Measurements from ENCODE around the gene P2RY6.

The P2RY6 gene

DNA sequence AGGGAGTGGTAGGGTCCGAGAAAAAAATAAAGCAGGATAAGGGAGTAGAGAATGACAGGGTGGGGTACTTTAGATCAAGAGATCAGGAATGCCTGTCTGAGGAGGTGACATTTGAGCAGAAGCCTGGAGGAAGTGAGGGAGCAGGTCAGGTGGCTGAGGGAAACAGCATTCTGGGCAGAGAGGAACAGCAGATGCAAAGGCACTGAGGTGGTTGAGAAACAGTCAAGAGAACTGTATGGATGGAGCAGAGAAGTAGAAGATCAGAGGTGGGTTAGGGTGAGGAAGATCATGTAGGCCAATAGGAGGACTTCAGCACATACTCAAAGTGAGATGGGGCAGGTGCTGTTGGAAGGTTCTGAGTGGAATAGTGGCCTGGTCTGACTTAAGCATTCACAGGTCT lies 44.3 kb downstream of the P2RY6 start:
- no peak for DNase-seq (ENCODE audit: low read depth in 3 of 3)

- DNase-seq (ENCODE audit: low read depth in 3 of 3) = no peak
Observed at GRCh38 chr11:73317373-73317772, 45.2 kb downstream of the P2RY6 start.

DNA sequence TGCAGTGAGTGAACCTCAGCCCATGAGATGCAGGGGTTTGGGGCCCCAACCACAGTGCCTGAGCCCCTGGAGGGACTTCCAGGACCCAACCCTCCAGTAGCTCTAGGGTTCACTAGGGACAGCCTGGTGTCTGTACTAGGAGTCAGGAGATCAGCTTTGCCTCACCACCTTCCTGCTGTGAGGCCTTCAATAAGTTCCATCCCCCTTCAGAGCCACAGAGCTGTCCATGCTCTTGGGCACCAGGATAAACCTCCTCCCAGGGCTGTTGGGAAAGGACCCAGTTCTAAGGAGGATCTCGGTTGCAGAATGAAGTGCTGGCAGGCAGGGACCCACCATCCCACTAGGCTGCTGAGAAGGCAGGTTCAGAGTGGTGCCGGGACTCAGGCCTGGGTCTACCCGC lies 45.7 kb downstream of the P2RY6 start:
- DNase-seq (ENCODE audit: low read depth in 3 of 3) = no peak

GRCh38 chr11:73318501-73319011 lies 46.4 kb downstream of the P2RY6 start:
- DNase-seq (ENCODE audit: low read depth in 3 of 3) = no peak

- DNase-seq (ENCODE audit: low read depth in 3 of 3) = no peak
Observed at GRCh38 chr11:73320763-73321603, 48.8 kb downstream of the P2RY6 start.

- no peak for DNase-seq (ENCODE audit: low read depth in 3 of 3)
Observed at GRCh38 chr11:73321604-73322381, 49.7 kb downstream of the P2RY6 start.

DNA sequence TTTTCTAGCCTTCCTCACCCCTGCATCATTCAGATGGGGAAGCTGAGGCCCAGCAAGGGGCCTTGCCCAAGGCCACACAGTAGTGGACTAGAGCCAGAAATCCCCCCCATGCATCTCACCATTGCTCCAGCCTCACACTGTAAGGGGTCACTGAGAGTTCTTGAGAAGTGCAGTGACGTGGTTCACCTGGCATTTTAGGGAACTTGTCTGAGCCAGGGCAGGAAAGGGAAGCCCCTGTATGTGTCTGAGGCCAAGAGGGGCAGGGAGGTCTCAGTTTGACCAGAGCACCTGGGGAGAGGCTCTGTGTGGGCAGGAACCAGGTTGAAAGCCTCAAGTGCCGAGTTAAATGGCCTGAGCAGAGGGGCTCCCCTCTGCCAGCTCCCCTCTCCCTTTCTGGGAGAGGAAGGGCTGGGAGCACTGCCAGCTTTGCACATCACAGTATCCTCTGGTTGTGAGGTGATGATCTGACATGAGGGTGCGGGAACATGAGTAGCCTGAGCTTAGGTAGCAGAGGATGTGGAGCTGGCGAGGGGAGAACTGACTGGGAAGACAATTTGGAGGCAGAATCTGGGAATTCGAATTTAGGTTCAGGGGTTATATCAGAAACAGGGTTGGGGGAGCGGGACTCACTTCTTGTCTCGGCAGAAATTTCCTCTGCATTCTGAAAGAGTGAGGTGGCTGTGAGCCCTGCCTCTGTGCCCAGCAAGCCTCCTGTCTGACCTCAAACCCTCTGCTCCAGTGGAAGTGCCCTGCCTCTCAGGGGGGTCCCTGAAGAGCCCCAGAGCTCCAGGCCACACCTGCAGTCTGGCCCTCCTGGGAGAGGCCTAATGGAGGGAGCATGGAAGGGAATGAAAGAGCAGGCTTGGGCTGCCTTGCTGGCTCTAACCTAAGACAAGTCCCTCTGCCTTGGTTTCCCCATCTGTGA lies 50.5 kb downstream of the P2RY6 start:
- no peak for DNase-seq (ENCODE audit: low read depth in 3 of 3)

DNA sequence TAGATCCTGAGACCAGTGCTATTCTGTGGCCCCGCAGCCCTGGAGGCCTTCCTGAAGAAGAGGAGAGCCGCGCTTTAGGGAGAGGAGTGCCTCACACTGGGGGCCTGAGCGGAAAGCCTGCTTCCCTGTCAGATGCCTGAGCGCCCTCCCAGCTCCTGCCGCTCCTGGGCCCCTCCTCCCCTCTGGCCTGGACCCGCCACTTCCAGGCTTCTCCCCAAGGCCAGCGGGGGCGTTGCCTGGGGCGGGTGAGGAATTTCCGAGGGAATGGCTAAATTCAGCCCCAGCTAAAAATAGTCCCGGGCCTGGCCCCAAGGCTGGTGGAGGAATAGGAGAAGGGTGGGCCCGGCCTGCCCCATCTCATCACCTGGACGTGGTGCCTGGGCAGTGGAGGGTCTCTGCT lies 51.3 kb downstream of the P2RY6 start:
- no peak for DNase-seq (ENCODE audit: low read depth in 3 of 3)

DNA sequence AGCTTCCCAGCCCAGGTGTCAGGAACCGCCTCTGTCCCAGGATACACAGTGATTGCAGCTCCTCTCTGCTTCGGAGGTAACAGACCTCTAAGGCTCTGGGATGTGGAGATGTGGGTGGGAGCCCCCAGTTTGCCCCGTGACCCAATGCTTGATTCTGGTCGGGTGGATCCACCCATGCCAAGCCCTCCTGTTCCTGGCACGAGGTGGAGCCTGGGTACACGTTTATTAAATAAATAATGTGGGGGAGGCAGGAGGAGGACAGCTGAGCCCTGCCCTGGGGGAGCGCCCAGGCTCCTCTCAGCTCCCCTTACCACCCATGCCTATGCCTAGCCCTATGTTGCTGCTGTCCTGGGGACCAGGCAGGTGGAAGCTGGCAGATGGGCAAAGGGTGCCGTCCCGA lies 52.0 kb downstream of the P2RY6 start:
- no peak for DNase-seq (ENCODE audit: low read depth in 3 of 3)

- no peak for DNase-seq (ENCODE audit: low read depth in 3 of 3)
Observed at GRCh38 chr11:73324665-73325035, 52.5 kb downstream of the P2RY6 start.

DNA sequence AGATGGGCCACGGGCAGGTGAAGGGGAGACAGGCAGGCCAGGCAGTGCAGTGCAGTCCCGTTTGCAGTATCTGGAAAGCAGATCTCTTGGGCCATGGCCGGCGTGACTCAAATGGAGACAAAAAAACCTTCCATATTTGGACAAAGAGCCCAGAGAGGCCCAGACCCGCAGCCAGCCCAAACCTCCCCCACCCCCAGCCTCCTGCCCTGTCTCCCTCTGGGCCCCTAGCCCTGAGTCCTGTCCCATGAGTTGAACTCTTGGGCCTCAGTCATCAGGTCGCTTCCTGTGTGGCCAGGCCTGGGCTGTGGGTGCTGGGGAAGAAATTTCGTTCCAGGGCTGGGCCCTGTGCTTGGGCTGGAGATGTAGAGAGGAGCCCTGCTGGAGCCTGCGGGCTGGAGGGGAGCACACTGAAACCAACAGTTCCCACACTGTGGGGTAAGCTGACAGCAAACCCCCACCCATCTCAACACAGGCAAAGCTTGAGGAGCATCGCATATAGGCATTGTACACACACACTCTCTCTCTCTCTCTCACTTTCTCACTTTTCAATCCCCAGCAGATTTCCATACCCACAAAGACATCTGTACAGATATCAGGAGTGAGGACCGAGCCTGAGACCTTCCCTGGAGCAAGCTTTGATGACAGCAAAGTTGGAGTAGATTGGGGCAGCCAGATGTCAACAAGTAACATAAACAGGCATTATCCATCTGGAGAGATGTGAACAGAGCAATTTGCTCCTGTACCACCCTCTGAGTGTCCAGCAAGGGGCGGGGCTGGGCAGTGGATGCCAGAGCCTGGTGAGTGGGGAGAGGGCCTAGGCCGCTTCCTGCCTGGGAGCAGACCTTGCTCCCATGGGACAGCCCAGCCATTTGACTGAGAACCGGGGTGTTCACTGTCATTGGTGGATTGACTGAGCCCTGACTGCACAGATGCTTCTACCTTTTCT lies 53.2 kb downstream of the P2RY6 start:
- no peak for DNase-seq (ENCODE audit: low read depth in 3 of 3)

- DNase-seq (ENCODE audit: low read depth in 3 of 3) = no peak
Observed at GRCh38 chr11:73326929-73327811, 55.0 kb downstream of the P2RY6 start.

DNA sequence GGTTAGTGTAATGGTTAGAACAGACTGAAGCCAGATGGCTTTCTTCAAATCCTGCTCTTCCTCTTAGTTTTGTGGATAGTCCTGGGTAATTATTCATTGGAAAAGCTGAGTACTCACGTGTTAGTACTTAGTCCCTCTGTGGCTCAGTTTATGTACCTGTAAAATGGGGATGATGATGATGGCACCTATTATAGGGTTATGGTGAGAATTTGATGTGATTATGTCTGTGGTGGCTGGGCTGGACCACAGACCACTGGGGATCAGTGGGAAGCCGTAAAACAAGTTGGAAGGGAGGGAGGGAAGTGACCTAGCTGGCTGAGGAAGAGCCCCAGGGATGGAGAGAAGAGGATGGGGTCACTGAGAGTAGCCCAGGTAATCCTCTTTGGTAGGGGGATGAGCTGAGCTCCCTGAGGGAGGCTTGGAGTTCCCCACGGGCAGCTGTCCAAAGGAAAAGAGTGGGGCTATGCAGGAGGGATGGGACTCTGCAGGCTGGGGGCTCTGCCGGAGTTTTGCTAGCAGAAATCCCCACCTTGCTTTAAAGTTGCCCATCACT lies 55.8 kb downstream of the P2RY6 start:
- no peak for DNase-seq (ENCODE audit: low read depth in 3 of 3)

DNA sequence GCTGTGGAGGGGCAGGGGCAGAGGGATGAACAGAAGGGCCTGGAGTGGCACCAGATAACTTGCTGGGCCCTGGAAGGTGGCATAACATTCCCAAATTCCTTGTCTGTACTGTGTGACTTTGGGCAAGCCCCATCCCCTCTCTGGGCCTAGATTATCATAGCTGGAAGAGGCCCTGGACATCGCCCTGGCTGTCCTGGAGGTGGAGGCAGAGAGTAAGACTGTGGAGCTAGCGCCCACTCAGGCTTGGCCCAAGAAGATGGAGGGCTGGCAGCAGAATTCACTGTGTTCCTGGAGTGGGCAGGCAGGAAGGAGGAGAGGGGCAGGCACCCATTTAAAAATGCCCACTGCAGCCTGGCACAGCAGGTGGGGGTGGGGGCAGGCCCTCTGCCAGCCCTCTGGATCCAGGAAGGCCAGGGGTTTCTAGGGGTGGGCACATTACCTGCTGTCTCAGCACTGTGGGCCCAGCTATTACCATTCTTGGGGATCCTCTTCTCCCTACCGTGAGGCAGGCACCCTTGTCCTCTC lies 58.5 kb downstream of the P2RY6 start:
- DNase-seq (ENCODE audit: low read depth in 3 of 3) = no peak

GRCh38 chr11:73331138-73331916 lies 59.2 kb downstream of the P2RY6 start:
- DNase-seq (ENCODE audit: low read depth in 3 of 3) = no peak

DNA sequence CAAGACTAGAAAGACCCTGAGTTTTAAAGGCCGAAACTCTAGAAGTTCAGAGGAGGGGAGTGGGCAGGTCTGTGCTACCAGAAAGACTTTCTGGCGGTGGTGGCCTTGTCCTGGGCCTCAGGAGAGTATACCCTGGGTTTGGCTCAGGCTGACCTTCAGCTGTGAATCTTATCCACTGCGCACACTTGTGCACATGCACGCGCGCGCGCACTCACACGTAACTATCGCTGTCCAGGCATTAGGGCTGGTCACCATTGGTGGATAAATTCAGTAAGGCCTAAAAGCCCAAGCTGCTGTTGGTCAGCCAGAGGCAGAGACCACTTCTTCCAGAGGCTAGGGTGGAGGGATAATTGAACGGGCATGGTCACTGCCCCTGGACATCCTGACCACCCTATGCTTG lies 61.0 kb downstream of the P2RY6 start:
- DNase-seq (ENCODE audit: low read depth in 3 of 3) = no peak

DNA sequence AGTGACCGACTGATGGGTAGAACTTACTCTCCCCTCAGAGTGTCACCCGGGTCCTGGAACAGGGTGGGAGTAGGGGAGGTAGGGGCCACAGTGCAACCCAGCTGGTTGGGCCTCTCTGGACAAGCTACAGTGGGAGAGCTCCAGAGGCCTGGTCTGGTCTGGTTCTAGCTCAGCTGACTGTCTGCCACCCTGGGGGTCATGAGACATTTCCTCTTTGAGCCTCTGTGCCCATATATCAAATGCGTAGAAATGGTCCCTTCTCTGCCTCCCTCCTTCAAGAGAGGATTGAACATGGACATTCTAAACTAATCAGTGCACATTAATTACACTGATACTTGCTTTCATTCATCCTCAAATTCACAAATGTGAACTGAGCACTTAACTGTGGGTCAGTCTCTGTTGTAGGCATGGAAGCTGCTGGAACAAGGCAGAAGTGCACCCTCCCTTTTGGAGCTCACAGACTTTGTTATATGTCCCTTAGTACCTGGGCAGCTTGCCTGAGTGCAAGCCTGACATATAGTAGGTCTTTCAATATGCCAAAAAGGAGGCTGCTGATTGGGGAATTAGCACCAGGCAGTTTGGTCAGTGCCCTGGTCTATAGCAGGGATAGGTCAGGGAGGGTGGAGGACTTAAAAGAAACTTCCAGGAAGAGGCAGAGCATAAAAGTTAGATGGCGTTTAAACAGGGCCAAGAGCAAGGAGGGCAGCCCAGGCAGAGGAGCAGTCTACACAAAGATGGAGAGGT lies 61.7 kb downstream of the P2RY6 start:
- DNase-seq (ENCODE audit: low read depth in 3 of 3) = no peak

Measured in stimulated activated CD4-positive, alpha-beta T cell treated with anti-CD3 and anti-CD28 coated beads, TNF-alpha, amount 100 ng/mL, for 48 hours (primary cell).